Medulla oblongata (tissue), 1 donor: ENCODE results near the gene CARD10.
A peak's percentile ranks its signal among the peaks of the same experiment; 100 is the strongest.

ENCODE experiments used
- DNase-seq: peaks from one replicate; pipeline ENCODE4 v3.0.0-alpha.2; 2015; ENCODE audit errors: extremely low spot score

The CARD10 gene

DNA sequence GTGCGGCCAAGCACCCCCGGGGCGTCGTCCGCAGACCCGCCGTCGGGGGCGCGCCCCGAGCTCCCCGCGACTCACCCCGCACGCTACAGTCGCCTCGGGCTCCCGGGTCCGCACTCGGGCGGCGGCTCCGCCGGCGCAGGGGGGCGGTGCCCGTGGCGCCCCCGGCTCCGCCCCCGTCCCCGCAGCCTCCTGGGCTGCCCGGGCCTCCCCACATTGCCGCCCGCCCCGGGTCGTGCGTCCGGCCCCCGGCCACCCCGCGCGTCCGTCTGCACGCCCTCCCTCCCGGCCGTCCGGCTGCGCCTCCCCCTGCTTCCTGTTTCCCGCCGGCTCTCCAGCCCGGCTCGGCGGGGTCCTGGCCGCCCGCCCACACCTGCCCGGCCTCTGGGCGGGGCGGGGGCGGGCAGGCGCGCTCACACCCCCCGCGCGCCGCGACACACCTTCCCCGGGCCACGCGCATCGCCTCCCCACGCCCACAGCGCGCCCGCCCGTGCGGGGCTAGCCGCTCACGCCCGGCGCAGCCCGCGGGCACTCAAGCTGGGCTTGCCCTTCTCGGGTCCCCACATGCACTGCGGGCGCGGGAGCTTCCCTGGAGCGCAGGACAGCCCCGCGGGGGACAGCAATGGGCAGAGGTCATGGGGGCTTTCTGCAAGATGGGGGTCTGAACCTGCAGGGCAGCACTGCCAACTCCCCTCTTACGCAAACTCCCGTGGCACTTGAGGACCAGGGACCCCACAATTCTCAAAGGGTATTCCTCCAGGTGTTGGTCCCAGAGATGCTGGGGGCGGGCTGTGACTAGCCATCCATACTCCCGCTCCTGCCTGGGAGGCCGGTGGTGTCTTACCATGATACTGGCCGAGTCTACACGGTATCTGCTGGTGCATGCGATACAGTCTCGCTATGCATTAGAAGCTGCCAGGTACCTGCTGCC lies at the start of gene CARD10:
TSS of gene CARD10 (minus strand) at position 148 of the 928 bp plus-strand sequence. CDS start 215 bp downstream, outside the sequence.
- no peak for DNase-seq

- no peak for DNase-seq
Measured at GRCh38 chr22:37568448-37569008, 49.3 kb upstream of the CARD10 start.

DNA sequence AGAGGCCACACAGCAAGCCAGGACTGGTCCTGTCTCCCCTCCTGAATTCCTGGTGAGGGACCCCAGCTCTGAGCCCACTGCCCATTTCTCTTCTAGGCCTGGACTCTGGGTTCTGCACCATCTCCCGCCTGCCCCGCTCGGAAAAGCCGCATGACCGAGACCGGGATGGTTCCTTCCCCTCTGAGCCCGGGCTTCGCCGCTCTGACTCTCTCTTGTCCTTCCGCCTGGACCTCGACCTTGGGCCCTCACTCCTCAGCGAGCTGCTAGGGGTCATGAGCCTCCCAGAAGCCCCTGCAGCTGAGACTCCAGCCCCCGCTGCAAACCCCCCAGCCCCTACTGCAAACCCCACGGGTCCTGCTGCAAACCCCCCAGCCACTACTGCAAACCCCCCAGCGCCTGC lies 48.8 kb upstream of the CARD10 start:
- DNase-seq = no peak

DNA sequence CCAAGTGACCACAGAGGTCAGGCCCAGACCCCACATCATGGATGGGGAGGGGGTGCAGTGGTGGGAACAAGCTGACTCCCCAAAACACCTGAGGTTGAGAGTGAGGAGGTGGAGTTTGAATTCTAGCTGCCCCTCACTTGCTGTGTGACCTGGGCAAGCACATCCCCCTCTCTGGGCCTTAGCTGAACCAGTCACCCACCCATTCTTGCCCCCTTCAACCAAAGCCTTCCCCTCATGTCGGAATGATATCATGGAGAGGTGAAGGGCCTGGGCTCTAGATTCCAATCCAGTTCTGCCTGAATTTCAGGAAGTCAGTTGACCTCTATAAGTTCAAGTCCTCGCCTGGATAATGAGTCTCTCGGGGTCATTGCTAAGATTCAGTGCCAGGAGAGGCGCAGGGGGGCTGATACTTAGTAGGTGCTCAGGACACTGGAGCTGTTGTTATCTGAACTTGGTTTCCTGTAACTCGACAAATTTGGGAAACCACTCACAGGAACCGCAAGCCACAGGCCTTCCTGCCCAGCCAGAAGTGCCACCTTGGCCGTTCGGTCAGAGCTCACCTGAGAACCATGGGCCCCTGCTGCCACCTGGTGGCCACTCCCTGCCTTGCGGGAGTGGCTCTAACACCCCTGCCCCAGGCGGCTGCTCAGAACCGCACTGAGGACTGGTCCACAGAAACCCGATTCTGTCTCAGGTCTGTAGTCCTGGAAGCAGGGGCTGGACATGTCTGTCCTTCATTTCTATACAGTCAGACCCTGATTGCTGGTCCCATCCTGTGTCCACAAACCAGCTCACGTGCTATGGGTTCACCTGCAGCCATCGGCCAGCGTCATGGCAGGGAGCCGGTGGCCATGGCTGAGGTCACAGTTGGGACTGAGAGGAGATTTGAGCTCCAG lies 47.9 kb upstream of the CARD10 start:
- peak; percentile 82 for DNase-seq

DNA sequence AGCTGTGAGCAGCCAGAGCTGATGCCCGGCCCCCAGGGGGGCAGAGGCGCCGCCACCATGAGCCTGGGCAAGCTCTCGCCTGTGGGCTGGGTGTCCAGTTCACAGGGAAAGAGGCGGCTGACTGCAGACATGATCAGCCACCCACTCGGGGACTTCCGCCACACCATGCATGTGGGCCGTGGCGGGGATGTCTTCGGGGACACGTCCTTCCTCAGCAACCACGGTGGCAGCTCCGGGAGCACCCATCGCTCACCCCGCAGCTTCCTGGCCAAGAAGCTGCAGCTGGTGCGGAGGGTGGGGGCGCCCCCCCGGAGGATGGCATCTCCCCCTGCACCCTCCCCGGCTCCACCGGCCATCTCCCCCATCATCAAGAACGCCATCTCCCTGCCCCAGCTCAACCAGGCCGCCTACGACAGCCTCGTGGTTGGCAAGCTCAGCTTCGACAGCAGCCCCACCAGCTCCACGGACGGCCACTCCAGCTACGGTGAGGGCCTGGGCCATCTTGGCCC lies 47.2 kb upstream of the CARD10 start:
- peak; percentile 58 for DNase-seq

GRCh38 chr22:37565830-37566229 lies 46.6 kb upstream of the CARD10 start:
- DNase-seq = no peak

DNA sequence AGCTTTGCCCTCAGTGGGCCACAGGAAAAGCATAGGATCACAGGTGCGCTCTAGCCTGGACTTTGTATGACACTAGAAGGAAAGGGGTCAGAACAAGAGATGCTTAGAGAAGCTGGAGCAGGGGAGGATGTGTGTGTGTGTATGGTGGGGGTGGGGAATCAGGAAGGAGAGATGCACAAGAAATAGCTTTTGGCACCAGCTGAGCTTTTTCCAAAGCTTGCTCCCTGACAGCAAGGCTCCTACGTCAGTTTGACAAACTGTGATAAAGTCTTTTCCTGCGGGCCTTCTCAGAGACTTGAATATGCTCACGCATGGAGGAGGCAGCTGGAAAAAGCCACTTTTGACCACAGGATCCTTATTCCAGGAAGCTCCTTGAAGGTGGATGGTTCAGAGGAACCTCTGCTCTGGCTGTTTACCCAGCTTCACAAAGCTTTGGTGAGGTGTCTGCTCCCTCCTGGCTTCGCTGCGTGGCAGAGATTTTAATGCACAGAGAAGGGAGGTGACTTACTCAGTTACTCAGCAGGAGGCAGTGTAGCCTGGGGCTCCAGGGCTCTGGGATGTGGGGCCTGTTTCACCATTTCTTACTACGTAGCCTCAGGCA lies 45.0 kb upstream of the CARD10 start:
- DNase-seq = peak; percentile 44

GRCh38 chr22:37563153-37564081 lies 44.2 kb upstream of the CARD10 start:
- DNase-seq = peak; percentile 98

GRCh38 chr22:37562049-37562875 lies 43.0 kb upstream of the CARD10 start:
- DNase-seq = no peak

DNA sequence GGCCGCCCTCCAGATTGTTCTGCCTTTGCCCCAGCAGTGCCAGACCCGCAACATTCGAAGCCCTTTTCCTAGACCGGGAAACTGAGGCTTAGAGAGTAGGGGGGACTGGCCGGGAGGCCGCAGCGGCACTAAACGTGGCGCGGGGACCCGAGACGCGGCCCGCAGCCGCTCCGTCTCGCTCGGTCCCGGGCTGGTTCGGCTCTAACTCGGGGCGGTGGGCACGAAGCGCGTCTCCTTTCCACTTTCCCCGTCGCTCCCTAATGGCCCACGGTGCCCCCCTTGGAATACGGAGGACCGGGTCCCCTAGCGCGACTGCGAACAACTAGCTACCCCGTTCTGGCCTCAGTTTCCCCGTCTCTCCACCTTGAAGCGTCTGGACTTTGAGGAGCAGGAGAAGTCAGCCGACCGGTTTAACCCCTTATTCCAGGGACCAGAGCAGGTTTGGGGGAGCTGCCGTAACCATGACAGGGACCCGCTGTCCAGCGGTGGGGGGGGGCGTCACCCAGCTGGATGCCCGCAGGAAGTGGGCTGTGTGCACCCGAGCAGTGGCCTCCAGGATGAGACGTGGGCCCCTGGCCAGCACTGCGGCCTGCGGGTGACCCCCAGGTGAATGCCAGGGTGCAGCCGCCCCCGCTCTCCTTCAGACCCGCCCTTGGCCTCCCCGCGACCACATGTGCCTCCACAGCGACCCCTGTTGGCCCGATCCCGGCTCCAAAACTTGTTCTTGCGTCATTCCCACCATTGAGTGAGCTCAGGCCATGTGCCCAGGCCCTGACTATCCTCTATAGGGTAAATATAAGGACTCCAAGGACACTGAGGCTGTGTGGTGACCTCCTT lies 42.2 kb upstream of the CARD10 start:
- peak; percentile 96 for DNase-seq

GRCh38 chr22:37560608-37561211 lies 41.5 kb upstream of the CARD10 start:
- no peak for DNase-seq

- DNase-seq = peak; percentile 76
Measured at GRCh38 chr22:37559901-37560607, 40.8 kb upstream of the CARD10 start, which contains the start of gene CDC42EP1. CDC42EP1 (plus strand) TSS chr22:37560480; CDS start chr22:37566350, 5,870 bp downstream.

- no peak for DNase-seq
Measured at GRCh38 chr22:37559521-37559900, 40.3 kb upstream of the CARD10 start.

GRCh38 chr22:37558815-37559214 lies 39.6 kb upstream of the CARD10 start:
- DNase-seq = no peak

DNA sequence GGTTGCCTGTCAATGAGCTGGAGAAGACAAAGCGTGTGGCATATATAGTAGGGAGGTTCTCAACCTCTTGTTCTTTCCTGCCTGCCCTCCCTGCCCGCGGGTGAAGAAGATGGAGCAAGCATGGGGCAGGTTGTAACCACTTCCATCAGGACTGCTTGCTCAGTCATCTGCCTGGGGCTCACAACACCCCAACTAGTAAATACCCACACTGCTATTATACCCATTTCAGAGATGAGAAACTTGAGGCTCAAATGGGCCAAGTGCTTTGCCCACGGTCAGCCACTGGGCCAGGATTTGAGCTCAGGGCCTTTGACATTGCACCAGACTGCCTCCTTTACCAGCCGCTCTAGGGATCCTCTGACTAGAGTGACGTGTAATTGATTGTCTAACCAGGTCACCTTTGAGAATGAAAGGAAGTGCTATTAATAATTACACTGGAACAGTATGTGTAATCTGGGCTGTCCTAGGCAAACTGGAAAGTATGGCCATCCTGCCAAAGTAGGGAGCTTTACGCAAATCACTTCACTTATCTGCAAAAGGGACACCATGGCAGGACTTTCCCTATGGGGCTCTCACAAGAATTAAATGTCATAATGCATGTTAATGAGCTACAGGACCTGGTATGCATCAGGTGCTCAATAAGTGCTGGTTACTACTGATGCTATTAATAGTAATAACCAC lies 38.2 kb upstream of the CARD10 start:
- no peak for DNase-seq

- no peak for DNase-seq
Measured at GRCh38 chr22:37556710-37557109, 37.5 kb upstream of the CARD10 start.

DNA sequence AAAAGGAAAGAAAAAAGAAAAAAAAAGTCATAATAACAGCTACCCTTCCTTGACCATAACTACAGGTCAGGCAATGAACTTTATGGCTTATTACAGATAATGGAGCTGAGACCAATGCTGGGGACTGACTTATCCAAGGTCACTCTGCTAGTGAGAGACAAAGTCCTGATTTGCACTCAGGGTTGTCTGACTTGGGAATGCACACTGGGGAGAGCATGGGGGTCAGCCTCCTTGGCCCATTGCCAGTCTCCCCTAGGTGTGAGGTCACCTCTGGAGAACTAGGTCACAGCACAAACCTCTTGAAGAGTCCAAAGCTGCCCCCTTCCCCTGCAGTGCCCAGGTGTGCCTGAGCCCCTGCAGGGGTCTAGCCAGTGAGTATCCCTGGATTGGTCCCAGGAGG lies 35.8 kb upstream of the CARD10 start:
- no peak for DNase-seq
